Measurements from ENCODE around the gene SCYGR6.
"Not testable (repeated sequence)": the region's sequence is repeated elsewhere in the genome, so short reads cannot be mapped to it uniquely, and the experiment has no call there.

The SCYGR6 gene

DNA sequence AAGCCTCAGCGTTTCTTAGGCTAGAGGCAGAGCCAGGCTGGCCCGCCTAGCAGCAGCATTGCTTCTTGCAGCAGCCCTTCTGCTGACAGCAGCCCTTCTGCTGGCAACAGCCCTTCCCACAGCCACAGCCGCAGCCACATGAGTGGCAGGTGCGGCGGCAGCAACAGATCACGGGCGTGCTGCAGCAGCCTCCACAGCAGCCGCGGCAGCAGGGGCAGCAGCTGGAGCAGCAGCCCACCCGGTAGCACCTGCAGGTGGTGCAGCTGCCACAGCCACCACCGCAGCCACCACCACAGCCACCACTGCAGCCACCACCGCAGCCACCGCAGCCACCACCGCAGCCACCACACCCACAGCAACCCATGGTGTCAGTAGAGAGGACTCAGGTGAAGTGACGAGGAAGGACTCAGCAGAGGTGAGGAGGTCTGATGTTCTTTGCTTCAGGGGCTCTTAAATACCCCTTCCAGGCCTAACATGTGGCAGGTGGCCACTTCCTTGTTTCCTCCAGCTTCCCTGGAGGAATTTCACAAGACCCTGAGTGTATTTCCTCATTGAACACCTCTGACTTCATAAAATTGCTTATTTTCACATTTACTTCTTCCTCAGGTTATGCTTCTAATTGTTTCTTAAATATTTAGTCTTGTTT, at the start of gene SCYGR6:
Gene SCYGR6, minus strand, starts transcription at position 364 of the 646 bp plus-strand sequence. Its CDS starts 0 bp downstream, at position 364.
- no peak for DNase-seq (ENCODE audit: low spot score)

GRCh38 chr2:227774011-227774624, 49.6 kb upstream of the SCYGR6 start:
- DNase-seq (ENCODE audit: low spot score), result peak; percentile 10

DNA sequence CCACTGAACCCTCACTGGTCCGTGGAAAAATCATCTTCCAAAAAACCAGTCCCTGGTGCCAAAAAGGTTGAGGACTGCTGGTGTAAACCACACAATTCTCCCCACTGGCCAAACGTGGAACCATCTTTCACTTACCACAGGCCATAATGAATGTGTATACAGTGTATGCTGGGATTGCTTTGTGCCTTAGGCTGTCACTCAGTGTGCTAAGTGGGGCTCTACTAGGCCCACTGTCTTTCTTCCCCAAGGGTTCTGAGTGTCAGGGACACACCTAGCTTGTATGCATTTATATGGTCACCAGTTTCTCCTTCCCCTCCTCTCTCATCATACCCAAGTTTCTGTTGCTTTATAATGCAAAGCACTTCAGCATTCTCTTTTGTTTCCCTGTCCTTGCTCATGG, 48.4 kb upstream of the SCYGR6 start:
- DNase-seq (ENCODE audit: low spot score), result no peak

DNA sequence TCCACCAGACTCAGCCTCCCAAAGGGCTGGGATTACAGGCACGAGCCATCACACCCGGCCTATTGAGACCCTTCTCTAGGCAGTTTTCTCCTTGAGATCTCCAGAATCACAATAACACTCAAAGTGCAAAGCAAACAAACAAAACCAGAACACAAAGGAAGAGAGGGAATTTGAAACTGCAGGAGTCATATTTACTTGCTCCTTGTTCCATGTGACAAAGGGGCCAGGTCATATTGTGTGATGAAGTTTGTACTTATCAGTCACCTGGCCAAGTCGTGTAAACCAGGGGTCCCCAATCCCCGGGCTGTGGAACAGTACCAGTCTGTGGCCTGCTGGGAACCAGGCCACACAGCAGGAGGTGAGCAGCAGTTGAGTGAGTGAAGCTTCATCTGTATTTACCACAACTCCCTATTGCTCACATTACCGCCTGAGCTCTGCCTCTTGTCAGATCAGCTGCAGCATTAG, 47.7 kb upstream of the SCYGR6 start:
- no peak for DNase-seq (ENCODE audit: low spot score)

- no peak for DNase-seq (ENCODE audit: low spot score)
Observed at GRCh38 chr2:227767830-227768229, 43.3 kb upstream of the SCYGR6 start.

- peak; percentile 72 for DNase-seq (ENCODE audit: low spot score)
Observed at GRCh38 chr2:227766373-227766883, 41.9 kb upstream of the SCYGR6 start.

GRCh38 chr2:227765788-227766372, 41.3 kb upstream of the SCYGR6 start:
- DNase-seq (ENCODE audit: low spot score), result peak; percentile 20

DNA sequence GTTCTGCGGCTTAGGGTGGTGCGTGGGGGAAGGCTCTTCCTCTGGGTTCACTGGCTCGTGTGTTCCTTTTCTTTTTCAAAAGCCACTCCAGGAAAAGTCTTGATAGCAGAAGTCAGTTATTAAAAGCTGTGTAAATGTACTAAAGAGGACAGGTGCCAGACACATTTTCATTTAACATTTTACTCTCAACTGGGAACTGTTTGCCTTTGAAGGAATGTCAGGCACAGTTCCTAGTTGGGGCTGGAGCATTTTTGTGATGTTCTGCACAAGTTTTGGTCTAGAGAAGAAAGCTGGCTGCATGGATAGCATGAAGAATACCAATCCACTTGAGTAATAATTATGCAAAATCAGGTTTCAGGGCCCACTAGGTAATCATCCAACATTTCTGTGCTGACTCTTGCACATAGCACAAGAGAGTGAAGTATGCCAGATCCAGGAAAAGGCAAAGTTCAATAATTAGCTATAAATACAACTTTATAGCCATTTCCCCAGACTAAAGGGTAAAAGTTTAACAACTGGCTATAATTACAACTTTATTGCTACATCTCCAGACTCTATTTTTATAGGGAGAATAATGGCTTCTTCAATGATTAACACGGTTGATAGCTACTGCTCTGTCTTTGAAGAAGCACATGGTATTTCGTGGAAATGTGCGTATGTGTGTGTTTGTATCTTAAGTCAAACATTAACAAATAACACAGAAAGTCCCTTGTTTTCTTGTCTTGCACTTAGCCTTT, 37.4 kb upstream of the SCYGR6 start:
- no peak for DNase-seq (ENCODE audit: low spot score)

GRCh38 chr2:227759411-227760118, 35.0 kb upstream of the SCYGR6 start:
- DNase-seq (ENCODE audit: low spot score), result no peak

DNA sequence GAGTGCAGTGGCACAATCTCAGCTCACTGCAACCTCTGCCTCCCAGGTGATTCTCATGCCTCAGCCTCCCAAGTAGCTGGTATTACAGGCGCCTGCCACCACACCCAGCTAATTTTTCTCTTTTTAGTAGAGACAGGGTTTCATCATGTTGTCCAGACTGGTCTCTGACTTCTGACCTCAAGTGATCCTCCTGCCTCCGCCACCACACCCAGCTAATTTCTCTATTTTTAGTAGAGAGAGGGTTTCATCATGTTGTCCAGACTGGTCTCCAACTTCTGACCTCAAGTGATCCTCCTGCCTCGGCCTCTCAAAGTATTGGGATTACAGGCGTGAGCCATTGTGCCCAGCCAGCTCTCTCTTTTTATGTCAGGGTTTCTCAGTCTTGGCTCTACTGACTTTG, 31.7 kb upstream of the SCYGR6 start:
- DNase-seq (ENCODE audit: low spot score), result not testable (repeated sequence)

- DNase-seq (ENCODE audit: low spot score), result no peak
Observed at GRCh38 chr2:227748079-227748478, 23.5 kb upstream of the SCYGR6 start.

GRCh38 chr2:227745594-227745993, 21.0 kb upstream of the SCYGR6 start, which contains the start of gene SCYGR8:
SCYGR8 (plus strand) TSS chr2:227745894; CDS start chr2:227745894, 0 bp downstream.
- no peak for DNase-seq (ENCODE audit: low spot score)

DNA sequence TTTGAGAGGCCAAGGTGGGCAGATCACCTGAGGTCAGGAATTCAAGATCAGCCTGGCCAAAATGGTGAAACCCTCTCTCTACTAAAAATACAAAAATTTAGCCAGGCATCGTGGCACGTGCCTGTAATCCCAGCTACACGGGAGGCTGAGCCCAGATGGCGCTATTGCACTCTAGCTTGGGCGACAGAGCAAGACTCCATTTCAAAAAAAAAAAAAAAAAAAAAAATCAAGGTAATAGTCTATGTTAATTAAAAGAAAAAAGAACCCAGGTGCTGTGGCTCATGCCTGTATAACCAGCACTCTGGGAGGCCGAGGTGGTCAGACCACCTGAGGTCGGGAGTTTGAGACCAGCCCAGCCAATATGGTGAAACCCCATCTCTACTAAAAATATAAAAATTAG, 16.1 kb upstream of the SCYGR6 start:
- not testable (repeated sequence) for DNase-seq (ENCODE audit: low spot score)

GRCh38 chr2:227739351-227739750, 14.8 kb upstream of the SCYGR6 start:
- no peak for DNase-seq (ENCODE audit: low spot score)

GRCh38 chr2:227728035-227728434, 3.5 kb upstream of the SCYGR6 start, which contains the start of gene SCYGR7:
SCYGR7 (plus strand) TSS chr2:227728335; CDS start chr2:227728335, 0 bp downstream.
- DNase-seq (ENCODE audit: low spot score), result no peak

DNA sequence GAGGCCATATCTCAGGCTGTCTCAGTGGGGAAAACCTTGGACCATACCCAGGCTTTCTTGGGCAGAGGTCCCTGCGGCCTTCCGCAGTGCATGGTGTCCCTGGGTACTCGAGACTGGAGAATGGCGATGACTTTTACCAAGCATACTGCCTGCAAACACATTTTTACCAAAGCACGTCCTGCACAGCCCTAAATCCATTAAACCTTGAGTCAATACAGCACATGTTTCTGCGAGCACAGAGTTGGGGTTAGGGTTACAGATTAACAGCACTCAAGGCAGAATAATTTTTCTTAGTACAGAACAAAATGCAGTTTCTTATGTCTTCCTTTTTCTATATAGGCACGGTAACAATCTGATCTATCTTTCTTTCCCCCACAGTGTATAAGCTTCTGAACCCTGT, 1.7 kb downstream of the SCYGR6 start:
- DNase-seq (ENCODE audit: low spot score), result not testable (repeated sequence)

DNA sequence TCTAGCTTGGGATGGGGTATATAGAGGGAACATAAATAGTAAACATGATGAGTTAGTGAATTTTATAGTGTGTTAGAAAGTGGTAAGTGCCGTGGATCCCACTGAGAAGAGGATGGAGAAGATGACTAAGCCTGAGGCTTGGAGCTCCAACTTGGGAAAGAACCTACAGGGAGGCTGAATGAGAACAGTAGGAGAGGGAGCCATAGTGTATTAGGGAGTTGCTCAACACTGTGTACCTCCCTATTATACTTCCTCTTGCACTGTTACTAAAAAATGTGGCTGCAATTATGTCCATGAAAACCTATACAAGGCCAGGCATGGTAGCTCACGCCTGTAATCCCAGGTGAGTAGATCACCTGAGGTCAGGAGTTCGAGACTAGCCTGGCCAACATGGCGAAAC, 3.9 kb downstream of the SCYGR6 start:
- no peak for DNase-seq (ENCODE audit: low spot score)

GRCh38 chr2:227719641-227720040, 4.9 kb downstream of the SCYGR6 start:
- no peak for DNase-seq (ENCODE audit: low spot score)

GRCh38 chr2:227717687-227718567, 6.6 kb downstream of the SCYGR6 start, which contains the start of gene SLC19A3:
SLC19A3 (minus strand) TSS chr2:227718028; CDS start chr2:227702318, 15,710 bp downstream.
- peak; percentile 24 for DNase-seq (ENCODE audit: low spot score)

DNA sequence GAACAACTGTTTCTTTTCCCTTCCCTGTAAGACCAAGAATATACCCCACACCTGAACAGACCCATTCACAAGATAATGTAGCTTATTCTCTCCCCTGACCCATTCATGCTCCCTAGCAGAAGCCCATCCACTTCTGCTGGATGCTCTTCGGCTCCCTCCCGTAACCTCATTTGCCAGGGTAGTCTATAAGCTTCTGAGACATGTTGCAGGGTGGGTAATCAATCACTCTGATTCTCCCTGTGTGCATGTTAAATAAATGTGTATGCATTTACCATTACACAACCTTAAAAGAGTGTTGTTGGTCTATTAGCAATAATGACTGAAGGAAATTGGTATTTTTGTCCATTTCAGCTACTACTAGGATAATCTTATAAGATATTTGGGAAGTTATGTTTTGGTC, 8.1 kb downstream of the SCYGR6 start:
- DNase-seq (ENCODE audit: low spot score), result no peak

Measured in kidney capillary endothelial cell (primary cell).